IPS-20b (cell line): ENCODE data around the gene BMPER.

ENCODE experiments used
- H3K27ac ChIP-seq: one replicate; pipeline ENCODE4 v1.5.1; 2013; ENCODE audit warnings: low read length
- H3K27me3 ChIP-seq: 2 replicates; pipeline ENCODE4 v1.6.1; 2013; ENCODE audit warnings: mild to moderate bottlenecking, low read length, inconsistent platforms; ENCODE audit not compliant: insufficient read depth
- H3K36me3 ChIP-seq: 2 replicates; pipeline ENCODE4 v1.6.1; 2013; ENCODE audit warnings: low read depth, mild to moderate bottlenecking, inconsistent platforms, low read length, moderate library complexity; ENCODE audit not compliant: insufficient read depth
- H3K4me1 ChIP-seq: 2 replicates; pipeline ENCODE4 v1.6.1; 2013; ENCODE audit warnings: mild to moderate bottlenecking, control low read depth, inconsistent platforms, low read length, moderate library complexity; ENCODE audit not compliant: insufficient read depth
- H3K4me3 ChIP-seq: 2 replicates; pipeline ENCODE4 v1.5.1; 2013; ENCODE audit warnings: mild to moderate bottlenecking, low read length, inconsistent platforms
- H3K9ac ChIP-seq: 2 replicates; pipeline ENCODE4 v1.6.1; 2013; ENCODE audit warnings: low read depth, mild to moderate bottlenecking, inconsistent platforms, low read length, moderate library complexity
- H3K9me3 ChIP-seq: 2 replicates; pipeline ENCODE4 v1.6.1; 2013; ENCODE audit warnings: mild to moderate bottlenecking, low read depth, low read length, inconsistent platforms; ENCODE audit not compliant: insufficient read depth

The BMPER gene

DNA sequence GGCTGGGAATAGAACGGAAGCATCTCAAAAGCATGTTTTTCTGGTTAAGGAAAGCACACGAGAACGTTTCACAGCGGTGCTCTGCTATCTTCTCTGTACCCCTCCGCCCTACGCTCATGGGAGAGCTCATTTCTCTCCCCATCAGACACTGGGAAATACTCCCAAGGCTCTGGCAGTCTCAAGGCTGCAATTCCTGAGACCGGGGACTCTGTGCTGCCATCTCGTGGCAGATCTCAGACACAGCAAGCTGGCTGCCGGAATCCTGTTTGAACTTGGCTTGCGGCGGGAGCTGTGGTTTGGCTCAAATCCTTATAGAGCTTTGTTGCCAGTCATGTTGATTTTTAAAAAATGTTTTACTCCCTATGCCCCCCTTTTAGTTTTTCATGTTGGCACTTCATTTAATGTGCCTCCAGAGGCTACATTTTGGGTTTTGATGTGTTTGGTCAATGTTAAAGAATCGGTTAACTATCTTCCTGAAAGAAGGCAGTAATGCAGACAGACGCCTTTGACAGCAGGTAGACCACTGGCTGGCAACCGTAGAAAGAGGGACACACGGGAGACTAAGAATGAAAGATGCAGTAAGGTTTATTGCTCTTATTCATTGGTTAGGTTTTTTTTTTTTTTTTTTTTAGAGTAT lies 27.6 kb downstream of the BMPER start:
- H3K27me3 ChIP-seq = no peaks in the 10 kb centered on the region
- no peak overlapping the region for H3K9ac ChIP-seq
- no peaks in the 10 kb centered on the region for H3K36me3 ChIP-seq
- H3K9me3 ChIP-seq = no peaks in the 10 kb centered on the region
- H3K4me3 ChIP-seq = no peak overlapping the region
- peaks cover 10% of the 10 kb centered on the region; the same call in 1 of the 2 replicates for H3K4me1 ChIP-seq
- no peak overlapping the region for H3K27ac ChIP-seq

DNA sequence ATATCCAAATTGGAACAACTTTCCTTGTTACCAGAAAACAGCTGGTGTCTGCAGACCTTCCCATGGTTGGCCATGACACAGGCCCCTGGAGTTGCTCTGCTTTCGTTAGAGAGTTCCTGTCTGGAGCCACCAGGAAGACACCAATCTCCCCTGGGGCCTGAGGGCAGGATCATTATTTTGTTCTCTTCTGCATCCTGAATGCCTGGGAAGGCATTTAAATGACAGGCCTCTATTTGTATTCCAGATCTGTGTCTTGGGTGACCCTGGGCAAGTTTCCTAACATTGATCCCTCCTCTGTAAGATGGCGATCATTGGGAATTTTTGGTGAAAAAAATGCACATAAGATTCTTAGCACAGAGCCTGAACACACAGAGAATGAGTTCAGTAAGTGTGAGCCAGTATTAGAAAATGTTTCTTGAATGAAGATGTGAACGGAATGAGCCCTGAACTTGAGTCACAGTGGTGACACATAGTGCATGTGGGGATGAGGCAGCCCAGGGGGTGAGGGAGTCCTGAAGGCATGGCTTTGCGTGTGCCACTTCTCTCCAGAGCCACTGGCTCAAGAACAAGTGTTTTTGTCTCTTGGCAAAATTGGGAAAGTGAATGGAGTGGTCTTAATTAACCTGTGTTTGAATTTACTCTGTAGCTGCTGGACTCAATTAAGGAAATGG lies 28.4 kb downstream of the BMPER start:
- Histone ChIP-seq H3K27me3 (no peaks in the 10 kb centered on the region), H3K9ac (no peak overlapping the region), H3K4me3 (no peak overlapping the region), H3K9me3 (no peaks in the 10 kb centered on the region), H3K27ac (no peak overlapping the region), H3K4me1 (peaks cover 10% of the 10 kb centered on the region; the same call in 1 of the 2 replicates), H3K36me3 (no peaks in the 10 kb centered on the region)

DNA sequence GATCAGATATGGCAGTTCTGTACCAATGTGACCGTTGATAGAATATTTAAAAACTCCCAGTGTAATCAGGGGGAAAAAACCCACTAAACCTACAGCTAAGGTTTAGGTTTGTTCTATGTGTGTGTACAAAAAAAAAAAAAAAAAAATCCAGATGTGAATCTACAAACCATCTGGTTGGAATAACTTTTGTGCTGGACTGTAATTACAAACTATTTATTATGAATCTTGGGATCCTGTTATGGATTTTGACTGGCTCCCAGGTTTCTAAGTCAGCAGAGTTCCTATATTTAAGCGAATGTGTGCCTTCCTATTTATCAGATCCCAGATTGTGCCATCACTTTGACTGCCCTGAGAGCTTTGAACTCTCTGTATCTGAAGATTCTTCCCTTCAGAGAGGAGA lies 29.1 kb downstream of the BMPER start:
- peaks cover 10% of the 10 kb centered on the region; the same call in 1 of the 2 replicates for H3K4me1 ChIP-seq
- no peaks in the 10 kb centered on the region for H3K36me3 ChIP-seq
- no peak overlapping the region for H3K4me3 ChIP-seq
- H3K27ac ChIP-seq = no peak overlapping the region
- H3K9ac ChIP-seq = no peak overlapping the region
- no peaks in the 10 kb centered on the region for H3K27me3 ChIP-seq
- H3K9me3 ChIP-seq = no peaks in the 10 kb centered on the region

DNA sequence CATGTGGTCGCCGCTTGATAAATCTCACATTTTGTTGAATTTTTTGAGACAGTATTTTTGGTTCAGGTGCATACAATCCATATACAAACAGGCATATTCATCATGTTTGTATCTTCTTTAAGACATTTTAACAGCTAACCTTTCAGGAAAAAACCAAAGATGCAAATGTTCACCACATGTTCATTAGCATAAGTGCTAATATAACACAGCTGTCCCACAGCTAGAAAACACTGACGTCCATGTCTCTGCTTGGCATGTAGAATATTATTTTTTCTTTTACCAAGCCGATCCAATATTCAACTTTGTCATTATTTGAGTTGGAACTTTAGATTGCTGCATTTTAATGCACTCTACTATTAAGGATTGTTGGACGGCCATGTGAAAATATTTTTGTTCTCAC lies 31.2 kb downstream of the BMPER start:
- Histone ChIP-seq H3K9ac (no peak overlapping the region), H3K4me3 (no peak overlapping the region), H3K4me1 (peaks cover 10% of the 10 kb centered on the region; the same call in 1 of the 2 replicates), H3K36me3 (no peaks in the 10 kb centered on the region), H3K27ac (no peak overlapping the region), H3K9me3 (no peaks in the 10 kb centered on the region), H3K27me3 (no peaks in the 10 kb centered on the region)

DNA sequence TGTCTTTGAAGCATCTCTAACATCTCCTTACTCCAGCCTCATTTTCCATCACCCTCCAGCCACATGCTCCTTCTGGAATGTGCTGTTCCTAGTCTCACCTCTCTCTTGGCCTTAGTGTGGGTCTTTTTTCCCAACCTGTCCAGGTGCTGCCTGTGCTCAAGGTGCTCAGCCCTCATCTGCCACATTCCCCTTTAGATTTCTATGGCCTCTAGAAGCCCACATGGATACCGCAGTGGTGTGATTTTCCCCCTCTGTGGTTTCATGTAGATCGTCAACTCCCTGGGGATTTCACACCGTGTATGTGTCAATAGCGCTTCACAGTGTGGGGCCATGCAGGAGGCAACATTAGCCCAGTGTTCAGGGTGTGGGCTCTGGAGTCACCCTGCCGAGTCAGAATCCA lies 32.5 kb downstream of the BMPER start:
- Histone ChIP-seq H3K27ac (no peak overlapping the region), H3K27me3 (no peaks in the 10 kb centered on the region), H3K9me3 (no peaks in the 10 kb centered on the region), H3K4me1 (peaks cover 10% of the 10 kb centered on the region; the same call in 1 of the 2 replicates), H3K4me3 (no peak overlapping the region), H3K9ac (no peak overlapping the region), H3K36me3 (no peaks in the 10 kb centered on the region)

DNA sequence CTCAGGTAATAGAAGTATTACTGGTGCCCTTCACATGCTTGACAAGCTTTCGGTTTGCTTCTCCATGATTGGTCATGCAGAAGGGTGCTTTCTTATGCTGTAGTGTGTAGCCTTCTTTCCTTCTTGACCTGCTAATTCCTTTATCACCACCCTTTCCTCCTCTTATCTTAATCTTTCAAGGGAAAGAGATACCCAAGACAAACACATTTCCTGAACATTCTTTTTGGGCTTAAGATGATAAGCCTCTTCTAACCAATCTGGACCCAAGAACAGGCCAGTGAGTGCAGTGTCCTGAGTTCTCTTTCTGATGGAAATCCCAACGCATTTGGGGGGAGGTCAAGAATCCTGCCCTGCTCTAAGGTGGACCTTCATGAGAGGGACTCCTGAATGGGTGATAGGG lies 33.8 kb downstream of the BMPER start:
- Histone ChIP-seq H3K36me3 (no peaks in the 10 kb centered on the region), H3K27ac (no peak overlapping the region), H3K4me3 (no peak overlapping the region), H3K4me1 (0 out of 2 replicates have a peak, but pooled peaks cover 2% of the 10 kb centered on the region), H3K9me3 (no peaks in the 10 kb centered on the region), H3K9ac (no peak overlapping the region), H3K27me3 (no peaks in the 10 kb centered on the region)

DNA sequence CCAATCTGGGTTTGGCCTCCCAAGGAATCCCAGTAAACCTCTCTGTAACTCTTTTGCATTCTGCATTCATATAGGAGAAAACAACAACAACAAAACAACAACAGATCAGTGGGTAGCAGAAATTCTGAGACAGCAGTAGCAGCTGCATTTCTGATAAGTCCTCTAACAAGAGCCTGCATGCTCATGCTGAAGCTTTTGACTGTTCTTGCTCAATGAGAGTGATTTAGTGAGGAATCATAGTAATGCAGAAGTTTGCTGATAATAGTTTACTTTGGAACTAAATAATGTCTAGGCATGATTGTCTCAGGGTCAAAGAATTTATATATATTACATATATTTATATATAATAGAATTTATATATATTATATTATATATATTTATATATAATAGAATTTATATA lies 35.2 kb downstream of the BMPER start:
- Histone ChIP-seq H3K4me1 (no peaks in the 10 kb centered on the region), H3K27me3 (no peaks in the 10 kb centered on the region), H3K27ac (no peak overlapping the region), H3K9ac (no peak overlapping the region), H3K9me3 (no peaks in the 10 kb centered on the region), H3K36me3 (no peaks in the 10 kb centered on the region), H3K4me3 (no peak overlapping the region)

DNA sequence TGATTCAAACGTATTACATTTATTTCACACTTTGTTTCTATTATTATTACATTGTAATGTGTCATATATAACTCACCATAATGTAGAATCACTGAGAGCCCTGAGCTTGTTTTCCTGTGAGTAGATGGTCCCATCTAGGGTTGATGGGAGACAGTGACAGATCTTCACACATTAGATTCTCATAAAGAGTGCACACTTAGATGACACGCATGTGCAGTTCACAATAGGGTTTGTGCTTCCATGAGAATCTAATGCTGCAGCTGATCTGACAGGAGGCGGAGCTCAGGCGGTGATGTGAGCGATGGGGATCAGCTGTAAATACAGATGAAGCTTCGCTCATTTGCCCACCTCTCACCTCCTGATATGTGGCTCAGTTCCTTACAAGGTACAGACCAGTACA lies 36.1 kb downstream of the BMPER start:
- no peaks in the 10 kb centered on the region for H3K4me1 ChIP-seq
- H3K4me3 ChIP-seq = no peak overlapping the region
- no peaks in the 10 kb centered on the region for H3K36me3 ChIP-seq
- H3K27ac ChIP-seq = no peak overlapping the region
- H3K27me3 ChIP-seq = no peaks in the 10 kb centered on the region
- H3K9ac ChIP-seq = no peak overlapping the region
- H3K9me3 ChIP-seq = no peaks in the 10 kb centered on the region

DNA sequence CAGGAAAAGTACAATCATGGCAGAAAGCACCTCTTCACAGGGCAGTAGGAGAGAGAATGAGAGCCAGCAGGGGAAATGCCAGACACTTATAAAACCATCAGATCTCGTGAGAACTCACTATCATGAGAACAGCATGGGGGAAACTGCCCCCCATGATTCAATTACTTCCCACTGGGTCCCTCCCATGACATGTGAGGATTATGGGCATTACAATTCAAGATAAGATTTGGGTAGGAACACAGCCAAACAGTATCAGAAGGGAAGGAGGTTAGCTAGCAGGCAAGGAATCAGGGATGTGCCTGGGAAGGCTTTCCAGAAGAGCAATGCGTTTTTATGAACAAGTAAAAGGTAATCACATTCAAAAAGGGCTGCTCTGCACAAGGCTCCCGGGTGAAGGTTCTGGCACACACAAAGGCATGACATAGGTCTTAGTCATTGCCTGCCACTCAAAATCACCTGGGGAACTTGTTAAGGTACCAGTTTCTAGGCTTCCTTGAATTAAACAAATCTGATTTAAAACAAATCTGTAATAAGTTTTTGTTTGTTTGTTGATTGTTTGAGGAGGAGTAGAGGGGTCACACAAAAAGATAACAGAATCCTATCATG lies 40.9 kb downstream of the BMPER start:
- Histone ChIP-seq H3K9ac (no peak overlapping the region), H3K27me3 (no peaks in the 10 kb centered on the region), H3K4me1 (no peaks in the 10 kb centered on the region)

DNA sequence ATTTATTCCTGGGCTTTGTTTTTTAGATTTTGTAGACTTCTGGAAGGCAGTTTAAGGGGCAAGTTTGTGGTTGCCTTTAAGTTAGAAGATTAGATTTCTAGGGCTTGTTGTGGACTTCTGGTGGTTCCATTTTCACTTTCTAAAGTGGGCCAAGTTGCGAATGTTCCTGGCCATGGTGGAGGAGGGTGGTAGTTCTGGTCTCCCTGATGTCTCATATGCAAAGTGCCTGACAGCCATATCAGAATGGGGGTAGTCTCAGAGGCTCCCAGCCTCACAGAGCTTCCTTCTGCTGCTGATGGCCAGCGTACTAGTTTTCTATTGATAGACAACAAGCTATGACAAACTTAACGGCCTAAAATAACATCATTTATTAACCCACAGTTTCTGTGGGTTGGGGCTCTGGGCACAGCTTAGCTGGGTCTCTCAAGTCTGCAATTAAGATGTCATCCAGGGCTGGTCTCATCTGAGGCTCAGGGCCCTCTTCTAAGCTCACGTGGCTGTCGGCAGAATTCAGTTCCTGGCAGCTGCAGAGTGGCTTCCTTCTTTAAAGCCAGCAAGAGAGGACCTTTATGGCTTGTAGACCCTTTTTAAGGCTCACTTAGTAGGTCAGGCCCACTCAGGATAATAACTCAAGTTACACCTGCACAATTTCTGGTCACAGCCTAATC lies 44.8 kb downstream of the BMPER start:
- H3K4me1 ChIP-seq = no peaks in the 10 kb centered on the region; the same call in 1 of the 2 replicates
- no peak overlapping the region for H3K4me3 ChIP-seq
- H3K27ac ChIP-seq = no peak overlapping the region
- no peaks in the 10 kb centered on the region for H3K9me3 ChIP-seq
- H3K27me3 ChIP-seq = no peaks in the 10 kb centered on the region
- H3K36me3 ChIP-seq = no peaks in the 10 kb centered on the region
- no peak overlapping the region for H3K9ac ChIP-seq

More for the DNA sequence above, 40.9 kb downstream of the BMPER start:
- Histone ChIP-seq H3K36me3 (no peaks in the 10 kb centered on the region), H3K9me3 (no peaks in the 10 kb centered on the region), H3K27ac (no peak overlapping the region), H3K4me3 (no peak overlapping the region)

DNA sequence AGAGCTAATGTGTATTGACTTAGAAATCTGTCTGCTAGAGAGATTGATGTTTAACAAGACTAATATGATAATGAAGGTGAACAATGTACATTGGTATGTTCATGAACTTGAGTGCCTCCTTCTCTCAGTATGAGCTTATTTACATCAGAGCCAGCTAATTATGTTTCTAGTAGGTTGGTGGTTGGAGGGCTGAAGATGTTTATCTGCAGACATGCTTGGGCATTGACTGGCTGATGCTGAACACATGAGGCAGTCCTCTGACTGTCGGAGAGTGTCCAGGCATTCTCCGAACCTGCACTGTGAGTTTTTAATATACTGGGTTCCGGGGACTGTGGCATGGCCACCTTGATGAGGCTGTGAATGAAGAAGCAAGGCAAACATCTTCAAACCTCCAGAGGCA lies 47.5 kb downstream of the BMPER start:
- Histone ChIP-seq H3K27ac (no peak overlapping the region), H3K27me3 (no peaks in the 10 kb centered on the region), H3K36me3 (no peaks in the 10 kb centered on the region), H3K9ac (no peak overlapping the region), H3K9me3 (no peaks in the 10 kb centered on the region), H3K4me3 (no peak overlapping the region), H3K4me1 (no peaks in the 10 kb centered on the region; the same call in 1 of the 2 replicates)
